K562 (cell line): Measurements from ENCODE around the gene TFAP2E. TPM values are rescaled to one million over a fixed set of nuclear protein-coding genes. Genes with fewer than 3 reads are reported as not detected.

Source experiments
- BCL6 ChIP-seq: fragments of 250-450 bp; sonication (Bioruptor Pico); IDR thresholded peaks from 2 replicates; pipeline ENCODE4 v1.4.0; 2020
- CREBBP ChIP-seq: IDR thresholded peaks from one replicate; pipeline ENCODE4 v1.6.1; 2012; ENCODE audit warnings: low read depth, mild to moderate bottlenecking, control low read depth, inconsistent platforms, low read length
- FOSL1 ChIP-seq: fragments of 200-800 bp; sonication (Bioruptor generic); conservative IDR thresholded peaks from 2 replicates; pipeline ENCODE4 v1.6.1; 2016; ENCODE audit warnings: missing genetic modification characterization, missing compliant biosample characterization
- HNRNPLL ChIP-seq: fragments of 200-400 bp; formaldehyde crosslinking; IDR thresholded peaks from 2 replicates; pipeline ENCODE4 v1.6.1; 2017; ENCODE audit warnings: low read length, low read depth, mild to moderate bottlenecking; ENCODE audit not compliant: poor library complexity, severe bottlenecking
- JUN ChIP-seq, 2 experiments: sonication (generic) in 1 of 2; formaldehyde crosslinking in 1 of 2; IDR thresholded peaks; 2 replicates each; pipeline versions ENCODE4 v1.6.1 to v1.8.0; 2012 to 2022; ENCODE audit warnings: borderline replicate concordance in 2 of 2, mild to moderate bottlenecking in 2 of 2, improper control_type of control experiment in 1 of 2, low read depth in 1 of 2, low read length in 1 of 2, missing genetic modification reagents in 1 of 2
- JUND ChIP-seq, 2 experiments: IDR thresholded peaks; 2 replicates in 1 of 2; 3 replicates in 1 of 2; pipeline ENCODE4 v1.6.1; 2011; ENCODE audit warnings: borderline replicate concordance in 2 of 2, low read depth in 2 of 2, low read length in 2 of 2, improper control_type of control experiment in 1 of 2, missing biosample characterization in 1 of 2, missing genetic modification characterization in 1 of 2, missing genetic modification reagents in 1 of 2
- MCM5 ChIP-seq: fragments of 450-650 bp; IDR thresholded peaks from 2 replicates; pipeline ENCODE4 v1.6.1; 2016; ENCODE audit warnings: low read depth
- RAD51 ChIP-seq: fragments of 450-650 bp; IDR thresholded peaks from 2 replicates; pipeline ENCODE4 v1.7.1; 2016; ENCODE audit warnings: low read depth, mild to moderate bottlenecking, borderline replicate concordance
- SIX5 ChIP-seq, 2 experiments: IDR thresholded peaks; 2 replicates each; pipeline ENCODE4 v1.6.1; 2011; ENCODE audit warnings: low read length in 2 of 2, borderline replicate concordance in 1 of 2, low read depth in 1 of 2, mild to moderate bottlenecking in 1 of 2, moderate library complexity in 1 of 2; ENCODE audit not compliant: insufficient read depth in 1 of 2
- SMARCB1 ChIP-seq: IDR thresholded peaks from 2 replicates; pipeline ENCODE4 v1.6.1; 2011; ENCODE audit warnings: improper control_type of control experiment, low read depth; ENCODE audit not compliant: insufficient read length
- ZNF184 ChIP-seq: sonication (generic); formaldehyde crosslinking; IDR thresholded peaks from 2 replicates; pipeline ENCODE4 v1.5.0; 2020; ENCODE audit warnings: missing genetic modification reagents
- ZNF217 ChIP-seq: sonication (generic); formaldehyde crosslinking; IDR thresholded peaks from 2 replicates; pipeline ENCODE4 v1.8.0; 2022; ENCODE audit warnings: mild to moderate bottlenecking, missing genetic modification reagents
- polyA plus RNA-seq, 8 experiments: library from polyadenylated mRNA; depleted of rRNA in 4 of 8; stranded (reverse) in 5 of 8; unstranded in 3 of 8; fragments of >200 nt; fragmentation: Nextera tagmentation in 2 of 8; fragmentation: Illumina TruSeq in 1 of 8; extraction: Ambion mirVana in 2 of 8; extraction: Trizol in 1 of 8; gene quantifications; 2 replicates each; pipeline versions ENCODE4 v1.2.1 to v1.2.3, GENCODE V29; 2011 to 2014; ENCODE audit warnings: inconsistent platforms in 1 of 8, missing spikeins in 1 of 8
- total RNA-seq, 7 experiments: library from RNA; depleted of rRNA in 6 of 7; stranded (reverse); fragments of >200 nt in 6 of 7; fragmentation: Illumina TruSeq in 2 of 7; extraction: Trizol in 2 of 7; gene quantifications; 2 replicates each; pipeline versions ENCODE4 v1.2.1 to v1.2.3, GENCODE V29; 2011 to 2021; ENCODE audit warnings: low replicate concordance in 1 of 7
- TF ChIP-seq, protein P1 (sequence below), 3 experiments: fragments of 200-800 bp in 1 of 3; sonication (Bioruptor generic) in 1 of 3; sonication (generic) in 1 of 3; formaldehyde crosslinking in 1 of 3; IDR thresholded peaks; 2 replicates each; pipeline versions ENCODE4 v1.6.1 to v1.8.0; 2016 to 2022; ENCODE audit warnings: mild to moderate bottlenecking in 2 of 3, missing compliant biosample characterization in 2 of 3, missing genetic modification characterization in 2 of 3, missing genetic modification reagents in 1 of 3
- TF ChIP-seq, protein P2 (sequence below): sonication (generic); formaldehyde crosslinking; IDR thresholded peaks from 2 replicates; pipeline ENCODE4 v1.8.0; 2023; ENCODE audit warnings: missing genetic modification reagents, mild to moderate bottlenecking, borderline replicate concordance
- TF ChIP-seq, protein P3 (sequence below), 3 experiments: IDR thresholded peaks in 2 of 3; conservative IDR thresholded peaks in 1 of 3; 2 replicates each; pipeline ENCODE4 v1.5.1; 2011 to 2012; ENCODE audit warnings: low read length in 3 of 3, mild to moderate bottlenecking in 3 of 3, control low read depth in 2 of 3, improper control_type of control experiment in 1 of 3, inconsistent platforms in 1 of 3, low read depth in 1 of 3, mixed read lengths in 1 of 3, moderate library complexity in 1 of 3; ENCODE audit not compliant: insufficient read depth in 2 of 3
- TF ChIP-seq, protein P4 (sequence below): fragments of 450-650 bp; IDR thresholded peaks from 2 replicates; pipeline ENCODE4 v1.6.1; 2016; ENCODE audit warnings: borderline replicate concordance

Gene TFAP2E
- total and polyA plus RNA-seq, 9 of the 15 experiments (the other 6 are each of a cell fraction or from before 2014, with no cell fraction given): 0.03 to 0.11 (median 0.07) TPM; not detected in 4

DNA sequence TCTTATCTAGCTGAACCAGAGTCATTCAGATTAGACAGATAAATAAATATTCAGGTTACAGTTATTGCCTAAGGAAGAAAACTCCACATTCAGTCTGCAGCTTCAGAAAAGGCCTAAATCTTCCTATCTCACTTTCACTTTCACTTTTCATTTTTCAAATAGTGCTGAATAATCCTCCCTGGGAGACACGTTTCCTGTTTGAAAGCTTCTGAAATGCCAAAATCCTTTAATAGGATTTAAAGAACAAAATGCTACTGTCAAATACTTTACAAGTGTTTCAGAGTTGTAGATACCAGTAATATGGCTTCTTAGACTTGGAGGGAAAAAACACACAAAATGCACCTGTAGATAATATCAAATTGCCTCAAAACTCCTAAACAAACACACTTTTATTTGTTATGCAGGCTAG is 64.3 kb downstream of the TFAP2E start (continued):
- TF ChIP-seq, protein P1, sequence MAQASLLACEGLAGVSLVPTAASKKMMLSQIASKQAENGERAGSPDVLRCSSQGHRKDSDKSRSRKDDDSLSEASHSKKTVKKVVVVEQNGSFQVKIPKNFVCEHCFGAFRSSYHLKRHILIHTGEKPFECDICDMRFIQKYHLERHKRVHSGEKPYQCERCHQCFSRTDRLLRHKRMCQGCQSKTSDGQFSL (CRISPR knock-in tag; IDR thresholded peaks at IDR 0.05): no peak
- TF ChIP-seq, protein P1 (tag; IDR thresholded peaks at IDR 0.05): no peak
- no peak for TF ChIP-seq CREBBP
- TF ChIP-seq BCL6 (CRISPR knock-in tag): no peak
- peak; percentile 20 for TF ChIP-seq SMARCB1
- TF ChIP-seq JUN (IDR thresholded peaks at IDR 0.05; ENCODE audit: borderline replicate concordance, low read depth, low read length): no peak
- no peak for TF ChIP-seq JUN (CRISPR knock-in tag; IDR thresholded peaks at IDR 0.05; ENCODE audit: borderline replicate concordance)
- TF ChIP-seq HNRNPLL: no peak
- 0 out of 2 replicates have a peak, but pooled peaks have one; percentile 6 for TF ChIP-seq JUND (IDR thresholded peaks at IDR 0.05; ENCODE audit: borderline replicate concordance, low read depth, low read length)
- TF ChIP-seq JUND (tag; IDR thresholded peaks at IDR 0.05; ENCODE audit: borderline replicate concordance, low read depth, low read length): no peak
- TF ChIP-seq, protein P2, sequence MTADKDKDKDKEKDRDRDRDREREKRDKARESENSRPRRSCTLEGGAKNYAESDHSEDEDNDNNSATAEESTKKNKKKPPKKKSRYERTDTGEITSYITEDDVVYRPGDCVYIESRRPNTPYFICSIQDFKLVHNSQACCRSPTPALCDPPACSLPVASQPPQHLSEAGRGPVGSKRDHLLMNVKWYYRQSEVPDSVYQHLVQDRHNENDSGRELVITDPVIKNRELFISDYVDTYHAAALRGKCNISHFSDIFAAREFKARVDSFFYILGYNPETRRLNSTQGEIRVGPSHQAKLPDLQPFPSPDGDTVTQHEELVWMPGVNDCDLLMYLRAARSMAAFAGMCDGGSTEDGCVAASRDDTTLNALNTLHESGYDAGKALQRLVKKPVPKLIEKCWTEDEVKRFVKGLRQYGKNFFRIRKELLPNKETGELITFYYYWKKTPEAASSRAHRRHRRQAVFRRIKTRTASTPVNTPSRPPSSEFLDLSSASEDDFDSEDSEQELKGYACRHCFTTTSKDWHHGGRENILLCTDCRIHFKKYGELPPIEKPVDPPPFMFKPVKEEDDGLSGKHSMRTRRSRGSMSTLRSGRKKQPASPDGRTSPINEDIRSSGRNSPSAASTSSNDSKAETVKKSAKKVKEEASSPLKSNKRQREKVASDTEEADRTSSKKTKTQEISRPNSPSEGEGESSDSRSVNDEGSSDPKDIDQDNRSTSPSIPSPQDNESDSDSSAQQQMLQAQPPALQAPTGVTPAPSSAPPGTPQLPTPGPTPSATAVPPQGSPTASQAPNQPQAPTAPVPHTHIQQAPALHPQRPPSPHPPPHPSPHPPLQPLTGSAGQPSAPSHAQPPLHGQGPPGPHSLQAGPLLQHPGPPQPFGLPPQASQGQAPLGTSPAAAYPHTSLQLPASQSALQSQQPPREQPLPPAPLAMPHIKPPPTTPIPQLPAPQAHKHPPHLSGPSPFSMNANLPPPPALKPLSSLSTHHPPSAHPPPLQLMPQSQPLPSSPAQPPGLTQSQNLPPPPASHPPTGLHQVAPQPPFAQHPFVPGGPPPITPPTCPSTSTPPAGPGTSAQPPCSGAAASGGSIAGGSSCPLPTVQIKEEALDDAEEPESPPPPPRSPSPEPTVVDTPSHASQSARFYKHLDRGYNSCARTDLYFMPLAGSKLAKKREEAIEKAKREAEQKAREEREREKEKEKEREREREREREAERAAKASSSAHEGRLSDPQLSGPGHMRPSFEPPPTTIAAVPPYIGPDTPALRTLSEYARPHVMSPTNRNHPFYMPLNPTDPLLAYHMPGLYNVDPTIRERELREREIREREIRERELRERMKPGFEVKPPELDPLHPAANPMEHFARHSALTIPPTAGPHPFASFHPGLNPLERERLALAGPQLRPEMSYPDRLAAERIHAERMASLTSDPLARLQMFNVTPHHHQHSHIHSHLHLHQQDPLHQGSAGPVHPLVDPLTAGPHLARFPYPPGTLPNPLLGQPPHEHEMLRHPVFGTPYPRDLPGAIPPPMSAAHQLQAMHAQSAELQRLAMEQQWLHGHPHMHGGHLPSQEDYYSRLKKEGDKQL (CRISPR knock-in tag): no peak
- TF ChIP-seq ZNF184: no peak
- no peak for TF ChIP-seq SIX5 (IDR thresholded peaks at IDR 0.05; ENCODE audit: borderline replicate concordance in 1 of 2, insufficient read depth in 1 of 2, low read depth in 1 of 2, low read length in 2 of 2)
- TF ChIP-seq, protein P3, sequence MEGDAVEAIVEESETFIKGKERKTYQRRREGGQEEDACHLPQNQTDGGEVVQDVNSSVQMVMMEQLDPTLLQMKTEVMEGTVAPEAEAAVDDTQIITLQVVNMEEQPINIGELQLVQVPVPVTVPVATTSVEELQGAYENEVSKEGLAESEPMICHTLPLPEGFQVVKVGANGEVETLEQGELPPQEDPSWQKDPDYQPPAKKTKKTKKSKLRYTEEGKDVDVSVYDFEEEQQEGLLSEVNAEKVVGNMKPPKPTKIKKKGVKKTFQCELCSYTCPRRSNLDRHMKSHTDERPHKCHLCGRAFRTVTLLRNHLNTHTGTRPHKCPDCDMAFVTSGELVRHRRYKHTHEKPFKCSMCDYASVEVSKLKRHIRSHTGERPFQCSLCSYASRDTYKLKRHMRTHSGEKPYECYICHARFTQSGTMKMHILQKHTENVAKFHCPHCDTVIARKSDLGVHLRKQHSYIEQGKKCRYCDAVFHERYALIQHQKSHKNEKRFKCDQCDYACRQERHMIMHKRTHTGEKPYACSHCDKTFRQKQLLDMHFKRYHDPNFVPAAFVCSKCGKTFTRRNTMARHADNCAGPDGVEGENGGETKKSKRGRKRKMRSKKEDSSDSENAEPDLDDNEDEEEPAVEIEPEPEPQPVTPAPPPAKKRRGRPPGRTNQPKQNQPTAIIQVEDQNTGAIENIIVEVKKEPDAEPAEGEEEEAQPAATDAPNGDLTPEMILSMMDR (IDR thresholded peaks at IDR 0.05 in 2 of 3, conservative IDR thresholded peaks at IDR 0.05 in 1 of 3; ENCODE audit: insufficient read depth in 2 of 3, low read depth in 1 of 3, low read length in 3 of 3): no peak
- no peak for TF ChIP-seq FOSL1 (tag)
- no peak for TF ChIP-seq MCM5
- TF ChIP-seq, protein P4, sequence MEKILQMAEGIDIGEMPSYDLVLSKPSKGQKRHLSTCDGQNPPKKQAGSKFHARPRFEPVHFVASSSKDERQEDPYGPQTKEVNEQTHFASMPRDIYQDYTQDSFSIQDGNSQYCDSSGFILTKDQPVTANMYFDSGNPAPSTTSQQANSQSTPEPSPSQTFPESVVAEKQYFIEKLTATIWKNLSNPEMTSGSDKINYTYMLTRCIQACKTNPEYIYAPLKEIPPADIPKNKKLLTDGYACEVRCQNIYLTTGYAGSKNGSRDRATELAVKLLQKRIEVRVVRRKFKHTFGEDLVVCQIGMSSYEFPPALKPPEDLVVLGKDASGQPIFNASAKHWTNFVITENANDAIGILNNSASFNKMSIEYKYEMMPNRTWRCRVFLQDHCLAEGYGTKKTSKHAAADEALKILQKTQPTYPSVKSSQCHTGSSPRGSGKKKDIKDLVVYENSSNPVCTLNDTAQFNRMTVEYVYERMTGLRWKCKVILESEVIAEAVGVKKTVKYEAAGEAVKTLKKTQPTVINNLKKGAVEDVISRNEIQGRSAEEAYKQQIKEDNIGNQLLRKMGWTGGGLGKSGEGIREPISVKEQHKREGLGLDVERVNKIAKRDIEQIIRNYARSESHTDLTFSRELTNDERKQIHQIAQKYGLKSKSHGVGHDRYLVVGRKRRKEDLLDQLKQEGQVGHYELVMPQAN: peak; percentile 38; the same call in 1 of the 2 replicates
- TF ChIP-seq ZNF217 (CRISPR knock-in tag): no peak
- no peak for TF ChIP-seq RAD51
